ENCODE data around the gene TMEM140. TPM values are rescaled to one million over a fixed set of nuclear protein-coding genes. Genes with fewer than 3 reads are reported as not detected.

TMEM140 gene
- total and polyA plus RNA-seq, 9 of the 15 experiments (the other 6 are each of a cell fraction or from before 2014, with no cell fraction given): 0.03 to 0.82 (median 0.23) TPM

- BruUV-seq (replicated peaks): no TSS peak
- peak overlapping the region; percentile 57 for H2AFZ ChIP-seq (ENCODE audit: low read depth, low read length)
- peak; percentile 56 for FAIRE-seq
- TF ChIP-seq ZNF232 (CRISPR knock-in tag; IDR thresholded peaks at IDR 0.05): no peak
- TF ChIP-seq ZNF384 (IDR thresholded peaks at IDR 0.05; ENCODE audit: low read depth, low read length): no peak
- no peak; the same call in 1 of the 2 replicates for TF ChIP-seq ZNF668 (CRISPR knock-in tag; IDR thresholded peaks at IDR 0.05)
- no peak for TF ChIP-seq ZBTB5 (IDR thresholded peaks at IDR 0.05)
- no peak for TF ChIP-seq ZNF696 (CRISPR knock-in tag; conservative IDR thresholded peaks at IDR 0.05)
- TF ChIP-seq HDAC6 (IDR thresholded peaks at IDR 0.05; ENCODE audit: low read depth, low read length): no peak
- peak; percentile 83 for TF ChIP-seq ZNF316 (IDR thresholded peaks at IDR 0.05)
- no peak for TF ChIP-seq NCOA2 (IDR thresholded peaks at IDR 0.05; ENCODE audit: partially characterized antibody in 2 of 2)
- no peak for TF ChIP-seq NFIC (IDR thresholded peaks at IDR 0.05)
- no peak; the same call in 1 of the 2 replicates for TF ChIP-seq ZFP1 (CRISPR knock-in tag; IDR thresholded peaks at IDR 0.05)
- TF ChIP-seq MXI1 (IDR thresholded peaks at IDR 0.05; ENCODE audit: low read depth, low read length): no peak
- TF ChIP-seq COPS2 (conservative IDR thresholded peaks at IDR 0.05): no peak
- TF ChIP-seq HNRNPUL1 (IDR thresholded peaks at IDR 0.05; ENCODE audit: low read length): no peak
- TF ChIP-seq PHB2 (IDR thresholded peaks at IDR 0.05; ENCODE audit: low read depth): no peak
- TF ChIP-seq E2F3 (CRISPR knock-in tag; IDR thresholded peaks at IDR 0.05): no peak
- TF ChIP-seq RFX7 (CRISPR knock-in tag; IDR thresholded peaks at IDR 0.05): no peak
- TF ChIP-seq ZKSCAN8 (CRISPR knock-in tag; IDR thresholded peaks at IDR 0.05): 0 out of 2 replicates have a peak, but pooled peaks have one; percentile 12
- no peak for TF ChIP-seq TCF7L2 (IDR thresholded peaks at IDR 0.05; ENCODE audit: low read depth, low read length)
- peak; percentile 88 for TF ChIP-seq ZNF589 (CRISPR knock-in tag; IDR thresholded peaks at IDR 0.05; ENCODE audit: low read depth)
- no peak for TF ChIP-seq ZNF780A (CRISPR knock-in tag; IDR thresholded peaks at IDR 0.05)
Measured at GRCh38 chr7:135160858-135161653, 13.2 kb downstream of the TMEM140 start.

More at GRCh38 chr7:135160858-135161653, 13.2 kb downstream of the TMEM140 start:
- Histone ChIP-seq H3K4me1 (replicated peaks in 1 of 2; ENCODE audit: control insufficient read depth in 2 of 2, insufficient read depth in 2 of 2, low read length in 2 of 2) (peaks cover 8 to 27% of the 10 kb centered on the region in 2 experiments), H3K9me3 (replicated peaks; ENCODE audit: control insufficient read depth, insufficient read depth, low read depth, low read length) (peaks cover 42% of the 10 kb centered on the region), H4K20me1 (replicated peaks; ENCODE audit: control insufficient read depth, insufficient read depth, low read length) (no peaks in the 10 kb centered on the region), H3K9ac (ENCODE audit: insufficient read depth in 1 of 2, low read depth in 2 of 2, low read length in 2 of 2) (peak overlapping the region in 1 of 2 experiments; percentile 44; a peak in 3 of 4 replicates), H3K4me2 (ENCODE audit: insufficient read depth, low read length) (peak overlapping the region; percentile 30; the same call in 1 of the 2 replicates), H3K79me2 (ENCODE audit: control insufficient read depth, insufficient read depth, low read length) (no peaks in the 10 kb centered on the region), H3K27me3 (ENCODE audit: control insufficient read depth in 2 of 2, insufficient read depth in 2 of 2, low read length in 2 of 2) (no peaks in the 10 kb centered on the region), H3K4me3 (no peak overlapping the region), H3K27ac (ENCODE audit: extremely low read depth, low read depth, low read length) (peak overlapping the region; percentile 77), H3K36me3 (ENCODE audit: control insufficient read depth, insufficient read depth, low read length) (peaks cover 29% of the 10 kb centered on the region; the same call in 2 of the 3 replicates), H3K9me1 (ENCODE audit: control insufficient read depth, insufficient read depth, low read length) (no peaks in the 10 kb centered on the region)
- peak; percentile 64 for ATAC-seq
- WGBS (ENCODE audit: insufficient coverage, low coverage, missing lambda C conversion rate): 30% methylated on average over 9 of the region's 9 CpGs
- POLR2A ChIA-PET: interaction anchor here (0.6 to 2.2 kb wide), 5 partner anchors 8 to 167 kb away, joined by 3 to 11 read pairs (median 10); partner anchors contain the start of gene TMEM140
- intact Hi-C loops (cut with micrococcal nuclease): loop anchor here (2.0 kb wide), 1 partner anchor 174 kb away; the partner anchor contains the start of gene AGBL3
- CTCF ChIA-PET (ENCODE audit: low intra/inter-chr PET ratio): no interaction called here
- in situ Hi-C loops (cut with MboI): no loop called here
- peak in 3 of 4 experiments; percentile 27 to 64 (median 51) for DNase-seq (ENCODE audit: extremely low read depth in 1 of 4, low spot score in 3 of 4)

Measured in K562 (cell line).